H9 (cell line): Measurements from ENCODE around the gene TTLL9. TPM values are rescaled to one million over a fixed set of nuclear protein-coding genes. Genes with fewer than 3 reads are reported as not detected.
A peak's percentile ranks its signal among the peaks of the same experiment; 100 is the strongest.

ENCODE experiments used
- DNase-seq: peaks from one replicate; pipeline ENCODE4 v3.0.0-alpha.2; 2017
- H2AFZ ChIP-seq: one replicate; pipeline ENCODE4 v1.6.1; 2013; ENCODE audit warnings: mild to moderate bottlenecking, low read length, control low read depth, moderate library complexity
- H2AK5ac ChIP-seq: 2 replicates; pipeline ENCODE4 v1.6.1; 2013; ENCODE audit warnings: low read length, control low read depth, mixed read lengths; ENCODE audit not compliant: insufficient read length
- H2BK120ac ChIP-seq: one replicate; pipeline ENCODE4 v1.6.1; 2013; ENCODE audit warnings: low read depth, mild to moderate bottlenecking, low read length, control low read depth, inconsistent platforms; ENCODE audit not compliant: poor library complexity, severe bottlenecking
- H2BK12ac ChIP-seq: 2 replicates; pipeline ENCODE4 v1.6.1; 2013; ENCODE audit warnings: low read length, control low read depth, mixed read lengths, low read depth; ENCODE audit not compliant: insufficient read length
- H2BK15ac ChIP-seq: 2 replicates; pipeline ENCODE4 v1.6.1; 2013; ENCODE audit warnings: low read depth, low read length, control low read depth
- H2BK20ac ChIP-seq: one replicate; pipeline ENCODE4 v1.6.1; 2013; ENCODE audit warnings: low read depth, mild to moderate bottlenecking, low read length, control low read depth, inconsistent platforms; ENCODE audit not compliant: poor library complexity, severe bottlenecking
- H2BK5ac ChIP-seq: 2 replicates; pipeline ENCODE4 v1.6.1; 2013; ENCODE audit warnings: low read length, control low read depth, mixed read lengths; ENCODE audit not compliant: insufficient read length
- H3K14ac ChIP-seq: 2 replicates; pipeline ENCODE4 v1.6.1; 2013; ENCODE audit warnings: low read length, control low read depth; ENCODE audit not compliant: insufficient read depth
- H3K18ac ChIP-seq: 2 replicates; pipeline ENCODE4 v1.6.1; 2013; ENCODE audit warnings: low read depth, mild to moderate bottlenecking, mixed read lengths, low read length, control low read depth; ENCODE audit not compliant: insufficient read length
- H3K23ac ChIP-seq: 2 replicates; pipeline ENCODE4 v1.6.1; 2013; ENCODE audit warnings: low read length, control low read depth, mixed read lengths, low read depth; ENCODE audit not compliant: insufficient read length
- H3K23me2 ChIP-seq: 2 replicates; pipeline ENCODE4 v1.6.1; 2013; ENCODE audit warnings: low read depth, mild to moderate bottlenecking, mixed read lengths, low read length, control low read depth; ENCODE audit not compliant: insufficient read length, poor library complexity, severe bottlenecking
- H3K27ac ChIP-seq: 2 replicates; pipeline ENCODE4 v1.5.1; 2013; ENCODE audit warnings: low read length, control low read depth, mixed read lengths, low read depth; ENCODE audit not compliant: insufficient read length
- H3K27me3 ChIP-seq: 2 replicates; pipeline ENCODE4 v1.6.1; 2013; ENCODE audit warnings: low read length, control low read depth, inconsistent platforms; ENCODE audit not compliant: insufficient read depth
- H3K4ac ChIP-seq: 2 replicates; pipeline ENCODE4 v1.6.1; 2013; ENCODE audit warnings: low read depth, mild to moderate bottlenecking, control low read depth, inconsistent platforms, low read length, moderate library complexity
- H3K4me1 ChIP-seq: 2 replicates; pipeline ENCODE4 v1.6.1; 2013; ENCODE audit warnings: low read length, control low read depth, inconsistent platforms; ENCODE audit not compliant: insufficient read depth
- H3K4me2 ChIP-seq: 2 replicates; pipeline ENCODE4 v1.6.1; 2013; ENCODE audit warnings: low read length, control low read depth, mixed read lengths; ENCODE audit not compliant: insufficient read length, insufficient read depth
- H3K56ac ChIP-seq: 2 replicates; pipeline ENCODE4 v1.6.1; 2013; ENCODE audit warnings: low read depth, mild to moderate bottlenecking, mixed read lengths, low read length, control low read depth; ENCODE audit not compliant: insufficient read length
- H3K79me1 ChIP-seq: 2 replicates; pipeline ENCODE4 v1.6.1; 2013; ENCODE audit warnings: low read depth, mild to moderate bottlenecking, moderate library complexity, low read length, control low read depth, inconsistent platforms; ENCODE audit not compliant: insufficient read depth, poor library complexity, severe bottlenecking
- H3K79me2 ChIP-seq: 2 replicates; pipeline ENCODE4 v1.6.1; 2013; ENCODE audit warnings: low read length, control low read depth, inconsistent platforms; ENCODE audit not compliant: insufficient read depth
- H3K9ac ChIP-seq: 2 replicates; pipeline ENCODE4 v1.6.1; 2013; ENCODE audit warnings: low read length, control low read depth, mixed read lengths; ENCODE audit not compliant: insufficient read length; ENCODE audit errors: extremely low read depth
- H3K9me3 ChIP-seq: one replicate; pipeline ENCODE4 v1.6.1; 2013; ENCODE audit warnings: low read depth, low read length, inconsistent platforms; ENCODE audit not compliant: control insufficient read depth
- H3T11ph ChIP-seq: one replicate; pipeline ENCODE4 v1.6.1; 2013; ENCODE audit warnings: mild to moderate bottlenecking, low read length, control low read depth, inconsistent platforms
- H4K20me1 ChIP-seq: one replicate; pipeline ENCODE4 v1.6.1; 2013; ENCODE audit not compliant: control insufficient read depth, insufficient read length, insufficient read depth
- H4K5ac ChIP-seq: 2 replicates; pipeline ENCODE4 v1.6.1; 2013; ENCODE audit warnings: low read depth, mild to moderate bottlenecking, mixed read lengths, low read length, control low read depth; ENCODE audit not compliant: insufficient read length
- H4K8ac ChIP-seq: replicated peaks from 2 replicates; pipeline ENCODE4 v1.6.1; 2013; ENCODE audit warnings: low read length, control low read depth, mixed read lengths, low read depth; ENCODE audit not compliant: insufficient read length
- H4K91ac ChIP-seq: 2 replicates; pipeline ENCODE4 v1.6.1; 2013; ENCODE audit warnings: low read depth, mild to moderate bottlenecking, moderate library complexity, mixed read lengths, low read length, control low read depth; ENCODE audit not compliant: insufficient read length
- H3K27ac Mint-ChIP-seq, 3 experiments: 2 replicates in 2 of 3; 3 replicates in 1 of 3; pipeline ENCODE4 v1.8.0; 2020 to 2021; ENCODE audit warnings: mixed read lengths in 3 of 3, mild to moderate bottlenecking in 1 of 3, moderate library complexity in 1 of 3
- H3K27me3 Mint-ChIP-seq: 2 replicates; pipeline ENCODE4 v1.8.0; 2021; ENCODE audit warnings: low read depth, mild to moderate bottlenecking, moderate library complexity, mixed read lengths
- H3K36me3 Mint-ChIP-seq, 3 experiments: 2 replicates in 2 of 3; 3 replicates in 1 of 3; pipeline ENCODE4 v1.8.0; 2020 to 2021; ENCODE audit warnings: low read depth in 3 of 3, mixed read lengths in 3 of 3; ENCODE audit not compliant: insufficient read depth in 1 of 3
- H3K4me1 Mint-ChIP-seq, 2 experiments: 2 replicates each; pipeline ENCODE4 v1.8.0; 2020; ENCODE audit warnings: mixed read lengths in 2 of 2
- H3K4me3 Mint-ChIP-seq, 2 experiments: 2 replicates in 1 of 2; 3 replicates in 1 of 2; pipeline ENCODE4 v1.8.0; 2020 to 2021; ENCODE audit warnings: mild to moderate bottlenecking in 2 of 2, mixed read lengths in 2 of 2, moderate library complexity in 1 of 2
- H3K9me3 Mint-ChIP-seq, 2 experiments: 2 replicates in 1 of 2; 3 replicates in 1 of 2; pipeline ENCODE4 v1.8.0; 2020; ENCODE audit warnings: mild to moderate bottlenecking in 2 of 2, mixed read lengths in 2 of 2, moderate library complexity in 1 of 2
- WGBS: extraction: QIAGEN DNeasy Blood & Tissue Kit; methylation state at CpG from one replicate; pipeline ENCODE4 v1.1.7; 2013; ENCODE audit warnings: missing lambda C conversion rate, low lambda C conversion rate, mixed read lengths; ENCODE audit not compliant: insufficient read length; ENCODE audit errors: extremely low coverage; 5-methylcytosine and 5-hydroxymethylcytosine counted together
- total RNA-seq: library from RNA; stranded (reverse); gene quantifications from 2 replicates; pipeline ENCODE4 v1.2.1, GENCODE V29; 2021
- TF ChIP-seq, protein P1 (sequence below): fragments of 200-600 bp; sonication (generic); conservative IDR thresholded peaks from 3 replicates; pipeline ENCODE4 v1.8.0; 2021; ENCODE audit warnings: antibody characterized with exemption, mild to moderate bottlenecking

TTLL9 gene
- total RNA-seq, 1 experiment from 2014 or later: 0.20 TPM

DNA sequence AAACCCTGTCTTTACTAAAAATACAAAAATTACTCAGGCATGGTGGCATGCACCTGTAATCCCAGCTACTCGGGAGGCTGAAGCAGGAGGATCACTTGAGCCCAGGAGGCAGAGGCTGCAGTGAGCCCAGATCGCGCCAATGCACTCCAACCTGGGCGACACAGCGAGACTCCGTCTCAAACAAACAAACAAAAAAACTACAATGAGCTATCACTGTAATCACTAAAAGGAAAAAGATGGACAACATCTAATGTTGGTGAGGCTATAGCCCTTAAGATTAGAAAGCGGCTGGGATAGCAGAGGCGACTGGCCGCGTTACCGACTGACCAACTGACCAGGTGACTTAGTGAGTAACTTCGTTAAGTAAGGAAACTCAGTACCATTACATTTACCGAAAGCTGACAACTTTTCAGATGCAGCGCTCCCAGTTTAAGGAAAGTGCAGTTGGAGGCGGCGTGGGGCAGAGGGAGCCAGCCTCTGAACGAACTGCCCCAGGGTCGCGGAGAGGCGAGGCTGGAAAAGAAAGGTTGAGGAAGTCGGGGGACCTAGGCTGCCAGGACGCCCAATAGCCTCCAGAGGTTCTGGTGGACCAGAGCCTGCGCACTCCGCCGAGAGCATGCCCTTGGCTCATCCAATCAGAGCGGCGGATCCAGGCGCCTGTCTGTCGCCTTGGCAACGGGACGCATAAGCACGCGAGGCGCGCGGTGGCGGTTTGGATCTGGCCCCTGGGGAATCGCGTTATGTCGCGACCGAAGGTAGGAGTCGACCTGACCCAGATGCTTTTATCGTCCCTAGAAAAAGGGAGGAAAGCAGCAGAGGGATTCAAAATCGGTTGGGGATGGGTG is 8.9 kb downstream of the TTLL9 start:
- no peak overlapping the region for H4K5ac ChIP-seq
- no peak overlapping the region for H2BK15ac ChIP-seq
- Mint-ChIP-seq H3K27me3 (peaks cover 21% of the 10 kb centered on the region), H3K4me3 (peak overlapping the region; percentile 82 to 88), H3K27ac (peak overlapping the region in 2 of 3 experiments; percentile 73 to 95; a peak in 4 of 7 replicates), H3K4me1 (0 out of 4 replicates have a peak, but pooled peaks cover 0 to 3% of the 10 kb centered on the region in 2 experiments), H3K36me3 (no peaks in the 10 kb centered on the region), H3K9me3 (no peaks in the 10 kb centered on the region)
- no peak overlapping the region for H3K14ac ChIP-seq
- H3K79me1 ChIP-seq: no peaks in the 10 kb centered on the region
- peak overlapping the region; percentile 33 for H3K18ac ChIP-seq
- H4K8ac ChIP-seq: no peak overlapping the region
- TF ChIP-seq, protein P1, sequence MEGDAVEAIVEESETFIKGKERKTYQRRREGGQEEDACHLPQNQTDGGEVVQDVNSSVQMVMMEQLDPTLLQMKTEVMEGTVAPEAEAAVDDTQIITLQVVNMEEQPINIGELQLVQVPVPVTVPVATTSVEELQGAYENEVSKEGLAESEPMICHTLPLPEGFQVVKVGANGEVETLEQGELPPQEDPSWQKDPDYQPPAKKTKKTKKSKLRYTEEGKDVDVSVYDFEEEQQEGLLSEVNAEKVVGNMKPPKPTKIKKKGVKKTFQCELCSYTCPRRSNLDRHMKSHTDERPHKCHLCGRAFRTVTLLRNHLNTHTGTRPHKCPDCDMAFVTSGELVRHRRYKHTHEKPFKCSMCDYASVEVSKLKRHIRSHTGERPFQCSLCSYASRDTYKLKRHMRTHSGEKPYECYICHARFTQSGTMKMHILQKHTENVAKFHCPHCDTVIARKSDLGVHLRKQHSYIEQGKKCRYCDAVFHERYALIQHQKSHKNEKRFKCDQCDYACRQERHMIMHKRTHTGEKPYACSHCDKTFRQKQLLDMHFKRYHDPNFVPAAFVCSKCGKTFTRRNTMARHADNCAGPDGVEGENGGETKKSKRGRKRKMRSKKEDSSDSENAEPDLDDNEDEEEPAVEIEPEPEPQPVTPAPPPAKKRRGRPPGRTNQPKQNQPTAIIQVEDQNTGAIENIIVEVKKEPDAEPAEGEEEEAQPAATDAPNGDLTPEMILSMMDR: peak; percentile 51; the same call in 2 of the 3 replicates
- H3K23me2 ChIP-seq: peaks cover 3% of the 10 kb centered on the region
- no CpG with 5 or more reads among the region's 45 CpGs for WGBS
- no peak overlapping the region for H3K27ac ChIP-seq
- no peaks in the 10 kb centered on the region for H3K79me2 ChIP-seq
- no peaks in the 10 kb centered on the region for H3K4me1 ChIP-seq
- H2AFZ ChIP-seq: no peak overlapping the region
- DNase-seq: peak; percentile 99
- no peaks in the 10 kb centered on the region for H3K27me3 ChIP-seq
- no peak overlapping the region for H3K23ac ChIP-seq
- H2BK5ac ChIP-seq: no peak overlapping the region
- no peak overlapping the region for H3T11ph ChIP-seq
- H2BK120ac ChIP-seq: no peak overlapping the region
- H4K20me1 ChIP-seq: no peaks in the 10 kb centered on the region
- H3K4ac ChIP-seq: no peak overlapping the region
- H3K56ac ChIP-seq: no peak overlapping the region
- H2AK5ac ChIP-seq: no peak overlapping the region
- H3K9ac ChIP-seq: peak overlapping the region; percentile 41
- peak overlapping the region; percentile 63 for H3K4me2 ChIP-seq
- no peak overlapping the region for H4K91ac ChIP-seq
- H2BK12ac ChIP-seq: no peak overlapping the region
- no peaks in the 10 kb centered on the region for H3K9me3 ChIP-seq
- H2BK20ac ChIP-seq: no peak overlapping the region
